GM04504 (cell line): ENCODE results near the gene UBE2E2.
"Not testable (repeated sequence)": the region's sequence is repeated elsewhere in the genome, so short reads cannot be mapped to it uniquely, and the experiment has no call there.

Source experiments
- DNase-seq: peaks from one replicate; pipeline ENCODE4 v3.0.0-alpha.2; 2012; ENCODE audit warnings: low read depth

UBE2E2 gene

GRCh38 chr3:23329471-23330105, 126.5 kb downstream of the UBE2E2 start:
- no peak for DNase-seq

GRCh38 chr3:23330568-23330967, 127.4 kb downstream of the UBE2E2 start:
- no peak for DNase-seq

- no peak for DNase-seq
Observed at GRCh38 chr3:23331141-23331935, 128.2 kb downstream of the UBE2E2 start.

- no peak for DNase-seq
Observed at GRCh38 chr3:23333633-23334032, 130.5 kb downstream of the UBE2E2 start.

GRCh38 chr3:23336853-23337252, 133.7 kb downstream of the UBE2E2 start:
- DNase-seq, result not testable (repeated sequence)

- no peak for DNase-seq
Observed at GRCh38 chr3:23341147-23341838, 138.2 kb downstream of the UBE2E2 start.

- no peak for DNase-seq
Observed at GRCh38 chr3:23342343-23342742, 139.2 kb downstream of the UBE2E2 start.

- no peak for DNase-seq
Observed at GRCh38 chr3:23343509-23343908, 140.4 kb downstream of the UBE2E2 start.

- DNase-seq, result no peak
Observed at GRCh38 chr3:23344886-23345285, 141.8 kb downstream of the UBE2E2 start.

- not testable (repeated sequence) for DNase-seq
Observed at GRCh38 chr3:23349444-23349843, 146.3 kb downstream of the UBE2E2 start.

GRCh38 chr3:23356169-23356568, 153.0 kb downstream of the UBE2E2 start:
- DNase-seq, result no peak

GRCh38 chr3:23356923-23357322, 153.8 kb downstream of the UBE2E2 start:
- no peak for DNase-seq

GRCh38 chr3:23359116-23359515, 156.0 kb downstream of the UBE2E2 start:
- DNase-seq, result no peak

GRCh38 chr3:23365066-23365465, 161.9 kb downstream of the UBE2E2 start:
- no peak for DNase-seq

GRCh38 chr3:23368731-23369130, 165.6 kb downstream of the UBE2E2 start:
- no peak for DNase-seq

GRCh38 chr3:23372285-23372684, 169.2 kb downstream of the UBE2E2 start:
- DNase-seq, result no peak

- no peak for DNase-seq
Observed at GRCh38 chr3:23376516-23377248, 173.6 kb downstream of the UBE2E2 start.

- no peak for DNase-seq
Observed at GRCh38 chr3:23377928-23378672, 175.0 kb downstream of the UBE2E2 start.

GRCh38 chr3:23383875-23384274, 180.7 kb downstream of the UBE2E2 start:
- no peak for DNase-seq

GRCh38 chr3:23385327-23385726, 182.2 kb downstream of the UBE2E2 start:
- no peak for DNase-seq

GRCh38 chr3:23387286-23387918, 184.3 kb downstream of the UBE2E2 start:
- no peak for DNase-seq
